Measurements from ENCODE around the gene SATB1. TPM values are rescaled to one million over a fixed set of nuclear protein-coding genes. Genes with fewer than 3 reads are reported as not detected.

The SATB1 gene
- total RNA-seq, 1 donor from 2014 or later, result 3.4 TPM

DNA sequence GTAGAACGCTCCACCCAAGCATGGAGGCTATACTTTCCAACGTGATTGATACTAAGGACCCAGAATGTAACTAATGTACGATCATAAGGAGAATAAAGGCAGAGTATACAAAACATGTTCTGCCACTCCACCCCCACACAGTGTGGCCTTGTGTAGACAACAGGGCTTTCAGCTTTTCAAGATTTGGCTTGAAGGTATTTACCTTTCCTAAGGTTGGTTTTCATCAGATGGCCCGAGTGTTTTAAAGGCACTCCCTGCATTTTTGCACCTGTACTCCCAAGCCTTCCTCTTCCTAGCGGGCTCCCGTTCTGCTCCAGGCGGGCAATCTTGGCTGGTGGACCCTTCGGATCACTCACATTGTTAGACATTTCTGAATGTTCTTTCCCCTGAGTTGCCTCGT, 4.6 kb downstream of the SATB1 start:
- Histone ChIP-seq H3K36me3 (ENCODE audit: control insufficient read depth, insufficient read depth, low read length) (no peaks in the 10 kb centered on the region), H3K4me3 (ENCODE audit: low read depth, low read length) (no peak overlapping the region), H3K27me3 (ENCODE audit: control insufficient read depth, insufficient read depth, low read length) (no peaks in the 10 kb centered on the region)
- TF ChIP-seq CTCF (IDR thresholded peaks at IDR 0.05; ENCODE audit: insufficient read depth, low read length, poor library complexity, severe bottlenecking), result no peak
- no peak for DNase-seq (ENCODE audit: low read depth)

DNA sequence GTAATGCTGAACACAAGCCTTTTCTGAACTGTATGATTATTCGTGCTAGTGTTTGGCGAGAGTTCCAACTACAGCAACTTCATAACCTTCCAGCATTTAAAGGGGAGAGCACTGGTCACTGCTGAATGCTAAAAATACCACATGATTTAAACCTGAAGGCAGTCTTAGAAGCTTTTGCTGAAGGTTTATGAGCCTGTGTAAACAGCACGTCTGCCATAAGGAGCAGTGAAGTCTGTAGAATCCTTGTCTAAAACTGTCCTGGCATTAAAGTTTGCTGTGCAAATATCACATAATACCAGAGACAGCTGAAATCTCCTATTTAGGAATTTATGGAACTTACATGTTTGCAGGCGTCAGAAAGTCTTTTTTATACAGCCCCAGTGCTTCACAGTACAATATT, 5.9 kb downstream of the SATB1 start:
- DNase-seq (ENCODE audit: low read depth), result no peak
- Histone ChIP-seq H3K36me3 (ENCODE audit: control insufficient read depth, insufficient read depth, low read length) (no peaks in the 10 kb centered on the region), H3K4me3 (ENCODE audit: low read depth, low read length) (no peak overlapping the region)

GRCh38 chr3:18417904-18418572, 7.1 kb downstream of the SATB1 start:
- DNase-seq (ENCODE audit: low read depth), result no peak
- Histone ChIP-seq H3K4me3 (ENCODE audit: low read depth, low read length) (no peak overlapping the region), H3K27me3 (ENCODE audit: control insufficient read depth, insufficient read depth, low read length) (no peaks in the 10 kb centered on the region), H3K36me3 (ENCODE audit: control insufficient read depth, insufficient read depth, low read length) (no peaks in the 10 kb centered on the region)
- no peak for TF ChIP-seq CTCF (IDR thresholded peaks at IDR 0.05; ENCODE audit: insufficient read depth, low read length, poor library complexity, severe bottlenecking)

More for the DNA sequence above, 5.9 kb downstream of the SATB1 start:
- H3K27me3 ChIP-seq (ENCODE audit: control insufficient read depth, insufficient read depth, low read length), result no peaks in the 10 kb centered on the region
- no peak for TF ChIP-seq CTCF (IDR thresholded peaks at IDR 0.05; ENCODE audit: insufficient read depth, low read length, poor library complexity, severe bottlenecking)

DNA sequence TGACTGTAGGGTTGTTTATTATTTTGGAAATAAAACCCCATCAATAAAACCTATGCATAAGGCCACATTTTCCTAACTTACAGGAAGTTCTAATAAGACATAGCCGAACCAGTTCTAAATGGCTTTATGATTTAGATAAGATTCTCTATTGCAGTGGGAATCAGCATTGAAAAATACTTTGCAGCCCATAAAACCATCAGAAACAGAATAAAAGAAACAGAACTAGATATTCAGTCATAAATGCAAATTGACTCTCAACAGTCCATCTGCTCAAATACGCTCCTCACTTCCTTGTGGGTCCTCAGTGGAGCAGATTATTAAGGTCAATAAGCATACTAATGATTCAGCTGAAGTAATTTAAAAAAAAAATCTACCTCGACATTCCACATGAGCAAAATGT, 8.8 kb downstream of the SATB1 start:
- DNase-seq (ENCODE audit: low read depth), result no peak
- Histone ChIP-seq H3K27me3 (ENCODE audit: control insufficient read depth, insufficient read depth, low read length) (no peaks in the 10 kb centered on the region), H3K36me3 (ENCODE audit: control insufficient read depth, insufficient read depth, low read length) (no peaks in the 10 kb centered on the region), H3K4me3 (ENCODE audit: low read depth, low read length) (no peak overlapping the region)
- TF ChIP-seq CTCF (IDR thresholded peaks at IDR 0.05; ENCODE audit: insufficient read depth, low read length, poor library complexity, severe bottlenecking), result no peak

GRCh38 chr3:18415839-18416238, 9.3 kb downstream of the SATB1 start:
- no peak for TF ChIP-seq CTCF (IDR thresholded peaks at IDR 0.05; ENCODE audit: insufficient read depth, low read length, poor library complexity, severe bottlenecking)
- DNase-seq (ENCODE audit: low read depth), result no peak
- H3K36me3 ChIP-seq (ENCODE audit: control insufficient read depth, insufficient read depth, low read length), result no peaks in the 10 kb centered on the region
- no peak overlapping the region for H3K4me3 ChIP-seq (ENCODE audit: low read depth, low read length)
- no peaks in the 10 kb centered on the region for H3K27me3 ChIP-seq (ENCODE audit: control insufficient read depth, insufficient read depth, low read length)

DNA sequence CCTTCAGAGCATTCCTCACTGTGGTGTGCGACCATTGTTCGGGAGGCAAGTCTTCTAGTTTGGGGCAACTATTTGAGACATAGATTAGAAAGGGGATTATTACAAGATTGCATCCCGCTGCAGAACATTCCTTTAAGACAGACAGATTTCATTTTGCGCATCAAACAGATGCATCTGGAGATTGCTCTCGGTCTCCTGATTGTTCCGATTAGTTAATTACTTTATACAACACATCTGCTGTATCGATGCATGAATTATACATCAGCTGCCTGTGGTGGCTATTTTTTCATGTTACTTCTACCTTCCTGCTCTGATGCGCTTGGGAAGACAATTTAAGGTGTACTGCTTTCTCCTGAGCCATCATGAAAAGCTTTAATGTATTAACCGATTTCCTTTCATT, 10.0 kb downstream of the SATB1 start:
- no peaks in the 10 kb centered on the region for H3K27me3 ChIP-seq (ENCODE audit: control insufficient read depth, insufficient read depth, low read length)
- no peak for DNase-seq (ENCODE audit: low read depth)
- no peak for TF ChIP-seq CTCF (IDR thresholded peaks at IDR 0.05; ENCODE audit: insufficient read depth, low read length, poor library complexity, severe bottlenecking)
- no peaks in the 10 kb centered on the region for H3K36me3 ChIP-seq (ENCODE audit: control insufficient read depth, insufficient read depth, low read length)
- no peak overlapping the region for H3K4me3 ChIP-seq (ENCODE audit: low read depth, low read length)

All from kidney epithelial cell (primary cell).